ENCODE results near the gene TCF7L1. TPM values are rescaled to one million over a fixed set of nuclear protein-coding genes. Genes with fewer than 3 reads are reported as not detected.

Gene TCF7L1
- total and polyA plus RNA-seq, 9 of the 15 experiments (the other 6 are each of a cell fraction or from before 2014, with no cell fraction given) = 0.03 to 0.11 (median 0.07) TPM; not detected in 5

DNA sequence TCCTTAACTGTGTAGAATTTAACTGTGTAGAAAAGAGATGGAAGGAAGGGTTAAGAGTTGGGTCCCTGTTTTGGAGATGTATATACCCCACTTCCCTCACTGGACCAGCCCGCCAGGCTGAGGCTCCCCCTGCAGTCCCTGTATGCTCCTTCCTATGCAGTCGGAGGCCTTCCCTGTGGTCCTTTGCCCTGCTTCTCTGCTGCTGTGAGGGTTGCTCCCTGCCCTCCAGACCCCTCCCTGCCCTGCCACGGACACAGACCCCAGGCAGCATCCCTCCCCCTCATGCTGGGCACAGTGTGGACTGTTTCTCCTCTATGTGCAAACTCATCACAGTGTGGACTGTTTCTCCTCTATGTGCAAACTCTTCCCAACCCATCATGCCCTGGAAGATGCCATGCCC, 105.9 kb downstream of the TCF7L1 start:
- Histone ChIP-seq H3K9ac (ENCODE audit: insufficient read depth in 1 of 2, low read depth in 2 of 2, low read length in 2 of 2) (no peak overlapping the region), H3K36me3 (ENCODE audit: control insufficient read depth, insufficient read depth, low read length) (no peaks in the 10 kb centered on the region), H3K27me3 (ENCODE audit: control insufficient read depth in 2 of 2, insufficient read depth in 2 of 2, low read length in 2 of 2) (peaks cover 25 to 52% of the 10 kb centered on the region in 2 experiments), H2AFZ (ENCODE audit: low read depth, low read length) (no peak overlapping the region), H3K4me2 (ENCODE audit: insufficient read depth, low read length) (no peak overlapping the region), H3K9me1 (ENCODE audit: control insufficient read depth, insufficient read depth, low read length) (no peaks in the 10 kb centered on the region), H3K4me3 (no peak overlapping the region), H4K20me1 (replicated peaks; ENCODE audit: control insufficient read depth, insufficient read depth, low read length) (no peaks in the 10 kb centered on the region), H3K27ac (ENCODE audit: extremely low read depth, low read depth, low read length) (no peak overlapping the region), H3K79me2 (ENCODE audit: control insufficient read depth, insufficient read depth, low read length) (no peaks in the 10 kb centered on the region), H3K4me1 (replicated peaks in 1 of 2; ENCODE audit: control insufficient read depth in 2 of 2, insufficient read depth in 2 of 2, low read length in 2 of 2) (no peaks in the 10 kb centered on the region), H3K9me3 (replicated peaks; ENCODE audit: control insufficient read depth, insufficient read depth, low read depth, low read length) (no peaks in the 10 kb centered on the region)
- in situ Hi-C loops (cut with MboI) = no loop called here
- ChIA-PET POLR2A (interaction anchor here (1.3 kb wide), 1 partner anchor 16 kb away, joined by 4 read pairs; no protein-coding TSS in a partner anchor), CTCF (ENCODE audit: low intra/inter-chr PET ratio) (no interaction called here)
- no TSS peak for BruUV-seq (replicated peaks)
- TF ChIP-seq SMARCB1 (IDR thresholded peaks at IDR 0.05; ENCODE audit: insufficient read length, low read depth) = no peak
- TF ChIP-seq NR1H2 (CRISPR knock-in tag; IDR thresholded peaks at IDR 0.05) = no peak
- TF ChIP-seq GATA2 (CRISPR knock-in tag; IDR thresholded peaks at IDR 0.05) = no peak
- no peak for TF ChIP-seq IRF2 (CRISPR knock-in tag; IDR thresholded peaks at IDR 0.05)
- FAIRE-seq (no peak), ATAC-seq (no peak), DNase-seq (ENCODE audit: extremely low read depth in 1 of 4, low spot score in 3 of 4) (no peak)
- intact Hi-C loops (cut with micrococcal nuclease) = no loop called here
- WGBS (ENCODE audit: insufficient coverage, low coverage, missing lambda C conversion rate) = 0% methylated on average over 3 of the region's 3 CpGs

GRCh38 chr2:85240055-85240454, 106.9 kb downstream of the TCF7L1 start:
- no peaks in the 10 kb centered on the region for H4K20me1 ChIP-seq (replicated peaks; ENCODE audit: control insufficient read depth, insufficient read depth, low read length)
- intact Hi-C loops (cut with micrococcal nuclease) (loop anchor here (5.0 kb wide), 1 partner anchor 53 kb away; no protein-coding TSS in a partner anchor), in situ Hi-C loops (cut with MboI) (no loop called here)
- H3K4me3 ChIP-seq = no peak overlapping the region
- FAIRE-seq = no peak
- H3K4me2 ChIP-seq (ENCODE audit: insufficient read depth, low read length) = no peak overlapping the region
- WGBS (ENCODE audit: insufficient coverage, low coverage, missing lambda C conversion rate) = 2% methylated on average over 8 of the region's 8 CpGs
- H3K4me1 ChIP-seq (replicated peaks in 1 of 2; ENCODE audit: control insufficient read depth in 2 of 2, insufficient read depth in 2 of 2, low read length in 2 of 2) = no peaks in the 10 kb centered on the region
- no peaks in the 10 kb centered on the region for H3K9me1 ChIP-seq (ENCODE audit: control insufficient read depth, insufficient read depth, low read length)
- no peak overlapping the region for H2AFZ ChIP-seq (ENCODE audit: low read depth, low read length)
- TF ChIP-seq ZNF79 (CRISPR knock-in tag; IDR thresholded peaks at IDR 0.05; ENCODE audit: low read depth) = no peak
- TF ChIP-seq MEIS2 (IDR thresholded peaks at IDR 0.05; ENCODE audit: partially characterized antibody) = no peak
- no peak for TF ChIP-seq ZNF274 (IDR thresholded peaks at IDR 0.05; ENCODE audit: borderline replicate concordance, low read depth, low read length)
- no peak for TF ChIP-seq HNRNPUL1 (IDR thresholded peaks at IDR 0.05; ENCODE audit: low read length)
- TF ChIP-seq ZNF696 (CRISPR knock-in tag; conservative IDR thresholded peaks at IDR 0.05) = no peak
- TF ChIP-seq SMARCB1 (IDR thresholded peaks at IDR 0.05; ENCODE audit: insufficient read length, low read depth) = no peak
- TF ChIP-seq SNRNP70 (optimal IDR thresholded peaks at IDR 0.05; ENCODE audit: low read depth, low read length) = no peak
- no peak for TF ChIP-seq TAF7 (tag; IDR thresholded peaks at IDR 0.05)
- TF ChIP-seq FOS (IDR thresholded peaks at IDR 0.05; ENCODE audit: extremely low read depth, insufficient read length) = no peak
- TF ChIP-seq DACH1 (IDR thresholded peaks at IDR 0.05; ENCODE audit: partially characterized antibody) = no peak
- no peak for TF ChIP-seq MCM7 (IDR thresholded peaks at IDR 0.05)
- no peaks in the 10 kb centered on the region for H3K79me2 ChIP-seq (ENCODE audit: control insufficient read depth, insufficient read depth, low read length)
- CTCF ChIA-PET (ENCODE audit: low intra/inter-chr PET ratio) = no interaction called here
- ATAC-seq = no peak
- no peak for DNase-seq (ENCODE audit: extremely low read depth in 1 of 4, low spot score in 3 of 4)
- H3K9me3 ChIP-seq (replicated peaks; ENCODE audit: control insufficient read depth, insufficient read depth, low read depth, low read length) = no peaks in the 10 kb centered on the region
- BruUV-seq (replicated peaks) = no TSS peak
- POLR2A ChIA-PET = interaction anchor here (1.1 to 1.3 kb wide), 2 partner anchors 9 to 17 kb away, joined by 4 to 5 read pairs; no protein-coding TSS in a partner anchor
- H3K36me3 ChIP-seq (ENCODE audit: control insufficient read depth, insufficient read depth, low read length) = no peaks in the 10 kb centered on the region
- no peak overlapping the region for H3K9ac ChIP-seq (ENCODE audit: insufficient read depth in 1 of 2, low read depth in 2 of 2, low read length in 2 of 2)
- no peak overlapping the region for H3K27ac ChIP-seq (ENCODE audit: extremely low read depth, low read depth, low read length)
- peaks cover 32 to 58% of the 10 kb centered on the region in 2 experiments for H3K27me3 ChIP-seq (ENCODE audit: control insufficient read depth in 2 of 2, insufficient read depth in 2 of 2, low read length in 2 of 2)

All from K562 (cell line).